OCI-LY7 (cell line): ENCODE data around the gene TMEM26.

Source experiments
- EZH2phosphoT487 ChIP-seq: fragments of 200-600 bp; sonication (generic); IDR thresholded peaks from 2 replicates; pipeline ENCODE4 v1.6.1; 2018; ENCODE audit warnings: low read depth, borderline replicate concordance, mild to moderate bottlenecking, mixed run types, antibody characterized with exemption, low read length, moderate library complexity, mixed read lengths
- TF ChIP-seq, protein P1 (sequence below): fragments of 200-600 bp; sonication (generic); conservative IDR thresholded peaks from 2 replicates; pipeline ENCODE4 v1.5.1; 2014; ENCODE audit warnings: mild to moderate bottlenecking, antibody characterized with exemption, low read length, moderate library complexity, mixed read lengths

DNA sequence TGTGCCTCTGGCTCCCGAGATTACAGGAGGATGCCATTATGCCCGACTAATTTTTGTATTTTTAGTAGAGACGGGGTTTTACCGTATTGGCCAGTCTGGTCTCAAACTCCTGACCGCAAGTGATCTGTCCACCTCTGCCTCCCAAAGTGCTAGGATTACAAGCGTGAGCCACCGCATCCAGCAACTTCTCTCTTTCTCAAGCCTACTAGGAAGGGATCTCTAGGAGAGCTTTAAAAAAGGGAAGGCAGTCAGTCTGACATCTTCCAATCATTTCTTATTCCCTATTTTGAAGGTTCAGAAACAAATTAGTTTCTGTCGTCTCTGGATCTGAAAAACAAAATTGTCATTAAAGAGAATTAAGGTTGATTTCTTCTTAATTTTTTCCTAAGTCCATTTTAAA is 2.5 kb upstream of the TMEM26 start:
- no peak for TF ChIP-seq EZH2phosphoT487
- TF ChIP-seq, protein P1, sequence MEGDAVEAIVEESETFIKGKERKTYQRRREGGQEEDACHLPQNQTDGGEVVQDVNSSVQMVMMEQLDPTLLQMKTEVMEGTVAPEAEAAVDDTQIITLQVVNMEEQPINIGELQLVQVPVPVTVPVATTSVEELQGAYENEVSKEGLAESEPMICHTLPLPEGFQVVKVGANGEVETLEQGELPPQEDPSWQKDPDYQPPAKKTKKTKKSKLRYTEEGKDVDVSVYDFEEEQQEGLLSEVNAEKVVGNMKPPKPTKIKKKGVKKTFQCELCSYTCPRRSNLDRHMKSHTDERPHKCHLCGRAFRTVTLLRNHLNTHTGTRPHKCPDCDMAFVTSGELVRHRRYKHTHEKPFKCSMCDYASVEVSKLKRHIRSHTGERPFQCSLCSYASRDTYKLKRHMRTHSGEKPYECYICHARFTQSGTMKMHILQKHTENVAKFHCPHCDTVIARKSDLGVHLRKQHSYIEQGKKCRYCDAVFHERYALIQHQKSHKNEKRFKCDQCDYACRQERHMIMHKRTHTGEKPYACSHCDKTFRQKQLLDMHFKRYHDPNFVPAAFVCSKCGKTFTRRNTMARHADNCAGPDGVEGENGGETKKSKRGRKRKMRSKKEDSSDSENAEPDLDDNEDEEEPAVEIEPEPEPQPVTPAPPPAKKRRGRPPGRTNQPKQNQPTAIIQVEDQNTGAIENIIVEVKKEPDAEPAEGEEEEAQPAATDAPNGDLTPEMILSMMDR, result no peak
